HG03025 (cell line): Measurements from ENCODE around the gene HSF4.
A peak's percentile ranks its signal among the peaks of the same experiment; 100 is the strongest.

Experiments
- ATAC-seq: cut with Tn5 transposase; IDR thresholded peaks from one replicate; pipeline ENCODE4 v1.9.1; 2021; ENCODE audit warnings: mild to moderate bottlenecking, moderate library complexity; ENCODE audit not compliant: unreplicated experiment, low FRiP score

The HSF4 gene

DNA sequence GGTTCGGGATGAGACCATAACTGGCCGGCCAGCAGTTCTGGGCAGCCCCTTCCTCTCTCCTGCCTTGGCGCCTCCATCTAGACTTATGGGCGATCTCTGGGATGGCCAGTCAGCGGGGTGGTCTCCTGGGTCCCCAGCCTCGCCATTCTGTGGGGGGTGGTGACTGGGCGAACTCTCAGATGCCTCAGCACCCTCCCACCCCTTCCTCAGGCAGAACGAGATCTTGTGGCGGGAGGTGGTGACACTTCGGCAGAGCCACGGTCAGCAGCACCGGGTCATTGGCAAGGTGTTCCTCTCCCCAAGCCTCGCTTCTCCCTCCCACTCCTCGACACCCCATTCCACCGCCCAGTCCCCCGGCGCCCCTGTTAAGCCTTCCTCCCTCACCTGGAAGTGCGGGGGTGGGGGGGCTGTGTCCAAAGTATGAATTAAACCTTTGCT, 1.6 kb downstream of the HSF4 start:
- no peak for ATAC-seq

DNA sequence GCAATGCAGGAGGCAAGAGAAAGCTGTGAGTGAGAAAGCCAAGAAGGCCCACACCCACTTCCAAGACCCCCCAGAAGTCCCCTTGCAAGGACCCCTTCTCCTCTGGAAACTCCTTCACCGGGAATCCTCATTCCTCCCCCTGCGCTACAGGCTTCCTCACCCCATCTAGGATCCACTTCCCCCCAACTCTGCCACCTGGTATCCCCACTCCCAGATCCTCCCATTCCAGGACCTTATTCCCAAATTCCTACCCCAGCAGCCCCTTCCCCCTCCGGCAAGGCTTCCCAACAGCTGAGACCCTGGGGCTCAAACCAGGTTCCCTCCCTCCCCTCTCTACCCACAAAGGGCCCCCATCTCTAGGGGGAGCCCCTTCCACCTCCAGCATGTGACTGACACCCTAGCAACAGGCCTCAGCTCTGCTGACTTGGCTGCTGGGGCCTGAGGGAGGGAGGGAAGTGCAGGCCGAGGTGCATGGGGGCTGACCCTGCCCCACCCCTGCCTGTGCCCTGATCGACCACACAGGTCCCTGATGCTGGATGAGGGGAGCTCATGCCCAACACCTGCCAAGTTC, 2.1 kb downstream of the HSF4 start:
- no peak for ATAC-seq

DNA sequence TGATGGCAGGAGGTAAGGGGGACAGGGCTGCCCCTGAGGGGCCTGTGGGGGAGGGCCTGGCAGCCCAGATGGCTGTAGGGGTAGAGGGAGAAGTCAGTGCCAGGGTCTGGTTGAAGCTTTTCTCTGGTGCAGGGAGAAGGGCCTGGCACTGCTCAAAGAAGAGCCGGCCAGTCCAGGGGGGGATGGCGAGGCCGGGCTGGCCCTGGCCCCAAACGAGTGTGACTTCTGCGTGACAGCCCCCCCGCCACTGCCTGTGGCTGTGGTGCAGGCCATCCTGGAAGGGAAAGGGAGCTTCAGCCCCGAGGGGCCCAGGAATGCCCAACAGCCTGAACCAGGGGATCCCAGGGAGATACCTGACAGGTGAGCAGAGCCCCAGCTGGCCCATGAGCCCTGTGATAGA, 3.0 kb downstream of the HSF4 start:
- no peak for ATAC-seq

DNA sequence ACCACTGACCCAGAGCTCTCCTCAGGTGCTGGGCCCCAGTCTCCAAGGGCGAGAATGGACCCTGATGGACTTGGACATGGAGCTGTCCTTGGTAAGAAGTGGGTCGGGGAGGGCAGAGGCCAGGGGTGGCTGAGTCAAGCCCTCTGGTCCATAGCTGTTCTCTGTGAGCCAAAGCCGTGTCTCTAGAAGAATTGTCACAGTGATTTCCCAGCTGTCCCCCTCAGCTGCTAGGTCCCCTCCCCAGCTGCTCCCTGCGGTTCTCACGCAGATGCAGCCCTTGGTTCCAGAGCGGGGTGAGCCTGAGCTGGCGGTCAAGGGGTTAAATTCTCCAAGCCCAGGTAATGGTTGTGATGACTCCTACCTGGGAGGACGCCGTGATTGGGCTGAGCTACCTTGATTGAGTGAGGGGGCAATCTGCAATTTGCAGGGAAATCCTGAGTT, 4.5 kb downstream of the HSF4 start:
- no peak for ATAC-seq

DNA sequence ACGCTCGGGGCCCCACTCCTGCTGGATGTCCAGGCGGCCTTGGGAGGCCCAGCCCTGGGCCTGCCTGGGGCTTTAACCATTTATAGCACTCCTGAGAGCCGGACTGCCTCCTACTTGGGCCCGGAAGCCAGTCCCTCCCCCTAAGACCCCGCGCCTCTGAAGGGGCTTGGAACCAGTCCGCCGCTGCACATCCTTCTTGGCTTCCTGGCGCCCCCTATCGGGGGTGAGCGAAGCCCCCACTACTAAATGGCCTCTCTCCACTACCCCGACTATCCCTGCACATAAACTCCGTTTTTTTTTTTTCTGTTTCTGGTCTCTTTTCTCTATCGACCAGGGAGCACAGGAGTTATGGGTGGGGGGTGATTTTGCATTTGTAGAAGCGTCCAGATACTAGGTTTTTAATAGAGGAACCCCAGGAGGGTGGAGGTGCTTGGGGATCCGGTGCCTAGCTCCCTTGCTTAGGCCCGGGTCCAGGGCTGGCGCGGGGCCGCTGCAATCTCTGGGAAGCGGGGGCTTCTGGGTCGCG, 5.2 kb downstream of the HSF4 start:
- no peak for ATAC-seq

DNA sequence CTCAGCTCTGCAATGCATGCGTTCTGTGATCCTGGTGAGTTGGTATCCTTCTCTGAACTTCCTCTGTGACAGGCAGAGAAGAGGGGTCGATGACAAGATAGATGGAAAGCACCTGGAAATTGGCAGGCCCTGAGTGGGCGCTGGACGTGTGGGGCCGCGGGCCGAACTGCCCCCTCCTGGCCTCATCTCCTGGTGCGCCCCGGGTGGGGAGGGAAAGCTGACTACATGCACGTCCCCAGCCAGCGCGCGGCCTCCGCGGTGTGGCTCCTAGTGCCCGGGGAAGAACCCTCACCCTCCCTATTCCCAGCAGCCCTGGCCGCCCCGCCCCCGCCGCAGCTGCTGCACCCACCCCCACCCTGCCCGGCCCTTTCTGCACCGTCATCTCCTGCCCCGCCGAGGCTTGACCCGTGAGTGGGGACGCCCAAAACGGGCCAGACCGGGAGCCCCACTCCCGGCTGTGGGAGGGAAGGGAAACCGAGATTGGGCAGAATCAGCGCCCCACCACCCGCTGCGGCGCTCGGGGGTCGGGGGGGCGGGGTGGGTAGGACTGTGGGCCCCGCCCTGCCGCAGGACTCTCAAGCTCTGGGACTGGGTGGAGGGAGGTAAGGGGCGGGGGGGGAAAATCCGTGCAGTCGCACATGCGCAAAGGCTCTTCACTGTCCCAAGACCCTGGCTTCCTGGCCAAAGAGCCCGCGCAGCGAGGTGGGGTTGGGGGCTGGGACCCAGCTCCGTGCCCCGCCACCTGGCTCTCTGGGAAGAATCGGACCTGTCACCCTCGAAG, 5.8 kb downstream of the HSF4 start, which contains the start of gene NOL3:
NOL3 (plus strand) TSS at position 371 of the 781 bp plus-strand sequence.
- ATAC-seq, result no peak

DNA sequence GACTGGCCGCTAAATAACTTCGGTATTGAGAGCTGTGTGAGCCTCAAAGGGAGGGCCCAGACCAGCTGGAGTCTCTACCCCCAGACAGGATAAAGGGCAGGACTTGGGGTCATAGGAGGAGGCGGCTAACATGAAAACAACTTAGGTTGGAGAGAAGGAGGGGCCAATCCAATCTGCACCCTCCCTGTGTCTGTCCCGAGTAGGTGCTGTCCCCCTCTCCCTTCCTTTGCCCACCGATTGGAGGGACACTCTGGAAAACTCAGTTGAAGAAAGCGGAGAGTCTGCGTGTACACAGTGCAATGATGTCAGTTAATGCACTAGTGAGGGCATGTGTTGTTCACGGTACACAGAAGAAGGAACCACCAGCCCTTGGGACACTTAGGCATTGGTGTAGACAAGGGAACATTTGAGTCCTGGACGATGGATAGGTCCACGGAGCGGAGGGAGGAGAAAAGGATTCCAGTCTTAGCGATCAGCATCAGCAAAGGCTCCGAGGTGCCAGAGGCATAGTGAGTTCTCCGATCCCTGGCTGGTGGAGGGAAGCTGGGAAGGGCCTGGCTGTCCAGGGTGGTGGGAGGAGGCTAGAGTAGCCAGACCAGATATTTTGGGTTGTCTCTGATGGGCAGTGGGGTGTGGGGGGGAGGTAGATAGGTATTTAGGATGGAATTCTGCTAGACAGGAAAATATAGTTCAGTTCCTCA, 6.6 kb downstream of the HSF4 start:
- ATAC-seq, result no peak

DNA sequence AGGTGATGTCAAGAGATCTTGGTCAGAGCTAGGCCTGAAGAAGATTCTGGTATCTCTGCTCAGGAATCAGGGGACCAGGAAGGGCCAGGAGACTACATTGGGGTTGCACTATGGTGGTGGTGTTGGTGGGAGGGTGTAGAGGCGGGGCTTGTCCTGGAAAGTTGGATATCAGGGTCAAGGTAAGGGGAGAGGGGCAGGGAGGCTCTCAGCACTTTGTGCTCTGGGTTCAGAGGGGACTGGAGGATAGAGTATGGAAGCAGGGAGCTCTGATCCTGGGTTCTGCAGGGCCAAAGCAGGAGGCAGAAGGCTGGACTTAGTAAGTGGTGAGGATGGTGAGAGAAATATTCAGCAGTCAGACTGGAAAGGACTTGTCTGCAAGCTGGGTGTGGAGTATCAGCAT, 8.8 kb downstream of the HSF4 start:
- ATAC-seq, result no peak

DNA sequence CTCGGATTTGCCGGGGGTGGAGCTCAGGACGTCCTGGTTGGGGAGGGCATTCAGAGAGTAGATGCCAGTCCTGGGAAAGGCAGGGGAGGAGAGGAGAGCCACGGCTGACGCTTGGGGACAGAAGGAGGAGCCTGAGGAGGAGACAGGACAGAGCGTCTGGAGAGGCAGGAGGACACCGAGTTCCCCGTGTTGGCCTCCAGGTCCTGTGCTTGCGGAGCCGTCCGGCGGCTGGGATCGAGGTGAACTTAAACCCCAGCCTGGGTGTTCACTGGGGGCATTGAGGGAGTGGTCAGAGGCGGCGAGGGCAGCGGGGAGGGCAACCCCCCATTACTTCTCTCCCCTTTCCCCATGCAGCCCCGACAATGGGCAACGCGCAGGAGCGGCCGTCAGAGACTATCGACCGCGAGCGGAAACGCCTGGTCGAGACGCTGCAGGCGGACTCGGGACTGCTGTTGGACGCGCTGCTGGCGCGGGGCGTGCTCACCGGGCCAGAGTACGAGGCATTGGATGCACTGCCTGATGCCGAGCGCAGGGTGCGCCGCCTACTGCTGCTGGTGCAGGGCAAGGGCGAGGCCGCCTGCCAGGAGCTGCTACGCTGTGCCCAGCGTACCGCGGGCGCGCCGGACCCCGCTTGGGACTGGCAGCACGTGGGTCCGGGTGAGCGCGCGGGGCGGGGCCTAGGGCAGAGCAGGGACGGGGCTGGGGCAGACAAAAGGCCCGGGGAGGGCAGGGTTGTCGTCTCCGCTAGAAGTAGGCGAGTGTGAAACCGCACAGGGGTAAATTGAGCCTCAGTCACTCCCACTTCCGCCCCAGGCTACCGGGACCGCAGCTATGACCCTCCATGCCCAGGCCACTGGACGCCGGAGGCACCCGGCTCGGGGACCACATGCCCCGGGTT, 9.5 kb downstream of the HSF4 start:
- no peak for ATAC-seq

DNA sequence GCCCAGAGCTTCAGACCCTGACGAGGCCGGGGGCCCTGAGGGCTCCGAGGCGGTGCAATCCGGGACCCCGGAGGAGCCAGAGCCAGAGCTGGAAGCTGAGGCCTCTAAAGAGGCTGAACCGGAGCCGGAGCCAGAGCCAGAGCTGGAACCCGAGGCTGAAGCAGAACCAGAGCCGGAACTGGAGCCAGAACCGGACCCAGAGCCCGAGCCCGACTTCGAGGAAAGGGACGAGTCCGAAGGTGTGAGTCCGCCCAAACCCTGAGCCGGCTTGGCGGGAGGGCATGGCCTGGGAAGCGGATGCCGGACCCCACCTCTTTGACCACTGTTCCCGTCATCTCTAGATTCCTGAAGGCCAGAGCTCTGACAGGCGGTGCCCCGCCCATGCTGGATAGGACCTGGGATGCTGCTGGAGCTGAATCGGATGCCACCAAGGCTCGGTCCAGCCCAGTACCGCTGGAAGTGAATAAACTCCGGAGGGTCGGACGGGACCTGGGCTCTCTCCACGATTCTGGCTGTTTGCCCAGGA, 10.2 kb downstream of the HSF4 start:
- ATAC-seq, result no peak

DNA sequence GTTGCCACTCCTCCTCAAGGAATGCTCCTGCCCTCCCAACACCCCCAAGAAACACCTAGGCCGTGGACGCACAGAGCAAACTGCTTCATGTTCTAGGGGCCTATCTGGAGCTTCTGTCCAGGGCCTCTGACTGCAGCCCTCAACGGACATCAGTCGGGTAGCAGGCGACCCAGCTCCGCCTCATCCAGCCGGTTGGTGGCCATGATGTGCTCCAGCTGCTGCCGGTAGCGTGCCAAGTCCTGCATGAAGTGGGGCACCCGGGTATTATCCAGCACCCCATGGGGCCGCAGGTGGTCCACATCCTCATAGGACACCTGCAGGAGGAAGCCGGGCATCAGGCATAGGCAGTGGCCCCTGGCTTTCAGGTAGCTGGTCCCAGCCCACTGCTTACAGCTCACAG, 12.1 kb downstream of the HSF4 start:
- no peak for ATAC-seq

DNA sequence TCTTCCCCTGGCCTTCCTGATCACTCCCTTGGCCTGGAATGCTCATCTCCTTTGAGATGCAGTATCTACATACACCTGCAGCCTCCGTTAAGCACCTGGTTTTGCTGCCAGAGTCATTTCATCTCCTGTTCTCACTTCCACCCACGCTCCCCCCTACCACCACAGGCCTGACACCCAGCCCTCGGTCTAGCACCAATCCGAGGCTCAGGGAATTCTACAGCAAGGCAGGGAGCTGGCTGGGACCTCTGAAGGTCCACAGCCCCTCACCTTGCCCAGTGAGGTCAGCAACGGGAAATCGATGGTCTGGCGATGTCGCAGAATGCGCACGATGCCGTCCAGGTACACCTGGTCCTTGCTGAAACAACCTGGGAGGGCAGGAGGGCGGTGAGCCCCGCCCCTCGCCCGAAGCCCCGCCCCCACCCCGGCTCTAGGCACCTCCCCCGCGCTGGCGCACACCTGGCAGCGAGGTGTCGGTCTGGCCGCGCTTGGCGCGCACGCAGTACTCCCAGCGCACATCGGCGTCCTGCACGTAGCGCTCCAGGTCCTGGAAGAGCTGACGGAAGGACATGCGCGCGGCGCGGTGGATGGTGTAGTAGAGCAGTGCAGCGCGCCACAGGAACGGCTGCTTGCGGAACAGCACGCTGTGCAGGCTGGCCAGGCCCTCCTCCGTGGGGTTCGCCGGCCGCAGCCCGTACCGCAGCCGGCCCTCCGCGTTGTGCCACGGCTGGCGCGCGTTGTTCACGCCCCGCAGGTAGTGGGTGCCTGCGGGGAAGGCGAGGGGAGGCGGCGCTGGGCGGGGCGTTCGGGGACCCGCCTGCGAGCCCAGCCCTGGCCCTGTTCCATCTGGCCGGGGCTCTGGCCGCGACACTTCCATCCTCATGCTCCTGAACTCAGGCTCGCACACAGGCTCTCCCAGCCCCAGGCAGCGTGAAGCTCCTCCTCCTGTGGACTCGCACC, 13.5 kb downstream of the HSF4 start:
- no peak for ATAC-seq

DNA sequence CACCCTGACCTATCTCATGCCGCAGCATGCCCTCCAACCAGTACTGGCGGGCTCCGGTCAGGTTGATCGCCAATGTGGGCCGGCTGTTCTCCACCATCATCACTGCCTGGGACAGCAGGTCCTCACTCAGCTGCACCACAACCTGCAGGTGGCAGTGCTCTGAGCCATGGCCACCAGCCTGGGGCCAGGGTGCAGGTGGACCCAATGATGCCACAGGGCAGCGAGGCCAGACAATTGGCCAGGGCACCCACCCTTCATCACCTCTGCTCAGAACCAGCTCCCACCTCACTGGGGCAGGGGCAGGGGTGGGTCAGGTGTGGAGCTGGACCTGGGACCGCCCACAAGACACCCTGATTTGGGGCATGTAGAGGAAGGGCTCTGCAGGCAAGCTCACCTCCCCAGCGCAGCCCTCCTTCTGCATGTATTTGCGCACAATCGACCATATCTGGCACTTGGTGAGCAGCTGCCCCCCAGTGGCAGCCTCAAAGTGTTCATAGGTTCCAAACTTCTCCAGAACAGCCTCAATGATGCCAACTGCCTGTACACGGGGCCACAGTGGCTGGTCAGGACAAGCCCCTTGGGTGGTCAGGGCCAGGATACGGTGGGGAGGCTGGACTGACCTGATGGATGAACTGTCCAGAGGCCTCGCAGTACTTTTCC, 15.0 kb downstream of the HSF4 start:
- ATAC-seq, result no peak

DNA sequence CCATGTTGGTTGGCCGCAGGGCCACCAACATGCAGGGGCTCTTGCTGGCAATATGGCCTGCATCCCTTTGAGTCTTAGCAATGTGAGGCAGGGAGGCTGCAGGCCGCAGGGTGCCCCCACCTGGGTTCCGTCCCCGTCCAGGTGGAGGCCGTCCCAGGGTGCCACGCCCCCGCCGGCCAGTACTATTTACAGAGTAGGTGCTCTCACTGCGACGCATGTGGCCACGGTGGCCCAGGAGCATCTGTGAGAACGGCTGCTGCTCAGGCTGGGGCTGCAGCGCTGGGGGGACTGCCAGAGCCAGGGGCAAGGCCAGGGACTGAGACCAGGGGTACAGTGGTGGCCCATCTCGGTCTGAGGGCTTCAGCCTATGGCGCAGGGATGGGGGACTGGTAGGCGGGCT, 15.6 kb downstream of the HSF4 start:
- no peak for ATAC-seq

DNA sequence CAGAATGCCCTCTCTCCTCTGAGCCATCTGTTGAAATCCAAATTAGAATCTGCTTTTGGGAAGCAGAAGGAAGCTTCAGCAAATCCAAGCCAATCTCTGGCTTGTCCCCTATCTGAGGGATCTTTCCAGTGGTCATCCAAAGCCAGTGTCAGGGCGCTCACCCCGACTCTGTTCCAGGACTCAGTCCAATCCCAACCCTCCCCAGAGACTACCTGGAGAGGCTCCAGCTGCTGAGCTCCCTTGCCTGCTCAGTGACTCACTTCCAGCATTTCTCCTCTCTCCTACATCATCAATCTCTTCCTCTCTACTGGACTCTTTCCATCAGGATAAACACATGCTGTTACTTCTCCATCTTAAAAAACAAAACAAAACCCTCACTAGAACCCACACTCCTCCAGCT, 16.8 kb downstream of the HSF4 start:
- no peak for ATAC-seq

DNA sequence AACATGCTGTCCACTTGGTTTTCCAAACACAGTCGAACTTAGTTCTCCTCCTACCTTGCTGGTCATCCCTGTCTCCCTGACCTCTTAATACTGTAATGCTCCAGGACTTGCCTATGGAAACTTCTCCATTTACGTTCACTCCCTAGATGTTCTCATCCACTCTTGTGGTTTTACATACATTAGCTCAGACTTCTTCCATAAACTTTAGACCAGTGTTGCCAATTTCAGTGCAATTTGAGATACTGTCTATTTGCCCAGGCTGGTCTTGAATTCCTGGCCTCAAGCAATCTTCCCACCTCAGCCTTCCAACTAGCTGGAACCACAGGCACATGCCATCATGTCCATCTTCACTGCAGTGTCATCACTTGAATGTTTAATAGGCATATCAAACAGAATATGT, 17.7 kb downstream of the HSF4 start:
- no peak for ATAC-seq

DNA sequence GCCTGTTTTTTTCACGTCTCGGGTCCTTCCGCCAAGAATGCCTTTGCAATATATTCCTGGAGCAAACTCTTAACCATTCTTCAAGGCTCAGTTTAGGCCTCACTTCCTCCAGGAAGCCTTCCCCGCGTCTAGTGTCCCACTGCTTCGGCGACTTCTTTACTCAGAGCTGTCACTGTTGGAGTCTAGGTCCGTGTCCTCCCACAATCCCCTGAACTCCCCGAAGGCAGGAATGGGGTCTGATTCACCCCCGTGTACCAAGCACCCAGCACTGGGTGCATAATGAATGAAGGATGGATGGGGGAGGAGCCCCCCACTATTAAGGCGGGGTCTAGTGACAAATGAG, 18.7 kb downstream of the HSF4 start:
- no peak for ATAC-seq

DNA sequence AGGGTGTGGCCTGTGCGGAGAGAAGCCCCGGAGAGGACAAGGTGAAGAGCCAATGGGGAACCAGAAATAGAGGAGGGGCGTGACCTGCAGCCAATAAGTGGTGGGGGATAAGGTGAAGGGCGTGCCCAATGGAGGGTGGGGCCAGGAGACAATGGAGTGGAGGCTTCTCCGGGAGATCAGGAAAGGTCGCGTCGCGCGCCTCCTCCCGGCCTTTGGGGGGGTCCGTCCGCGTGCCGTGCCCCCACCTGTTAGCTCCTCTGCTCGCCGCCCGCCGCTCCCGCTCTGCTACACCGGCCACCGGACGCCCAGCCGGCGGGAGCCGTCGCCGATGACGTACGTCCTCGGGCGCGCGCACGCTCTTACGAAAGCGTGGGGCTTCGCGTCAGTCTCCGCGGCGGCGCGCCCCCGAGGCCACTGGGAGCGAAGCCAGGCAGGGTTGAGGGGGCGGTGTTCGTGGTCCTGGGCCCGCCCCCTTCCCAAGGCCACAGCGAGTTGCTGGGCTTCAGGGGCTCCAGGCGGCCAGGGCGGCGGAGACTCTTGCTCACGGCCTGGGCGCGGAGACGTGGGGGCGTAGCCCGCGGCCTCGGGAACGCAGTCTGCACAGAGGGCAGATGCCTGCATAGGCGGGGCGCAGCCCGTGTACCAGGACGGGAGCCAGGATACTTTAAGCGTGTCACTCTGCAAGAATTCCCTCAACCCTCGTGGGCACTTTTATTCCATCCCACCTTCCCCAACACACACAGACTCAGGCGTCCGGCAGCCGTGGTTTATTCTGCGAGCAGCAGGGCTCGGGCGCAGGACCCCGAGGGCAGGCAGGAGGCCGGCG, 19.3 kb downstream of the HSF4 start, which contains the start of gene MATCAP1:
MATCAP1 (minus strand) TSS at position 337 of the 826 bp plus-strand sequence. CDS start 3,353 bp downstream, outside the sequence.
- ATAC-seq, result peak; percentile 90
